Kasumi-1 (cell line): ENCODE results near the gene DTHD1.

Experiments used
- DNase-seq, 2 experiments: peaks; one replicate each; lab custom pipeline; 2025; lab: John Stamatoyannopoulos, UW

DTHD1 gene

DNA sequence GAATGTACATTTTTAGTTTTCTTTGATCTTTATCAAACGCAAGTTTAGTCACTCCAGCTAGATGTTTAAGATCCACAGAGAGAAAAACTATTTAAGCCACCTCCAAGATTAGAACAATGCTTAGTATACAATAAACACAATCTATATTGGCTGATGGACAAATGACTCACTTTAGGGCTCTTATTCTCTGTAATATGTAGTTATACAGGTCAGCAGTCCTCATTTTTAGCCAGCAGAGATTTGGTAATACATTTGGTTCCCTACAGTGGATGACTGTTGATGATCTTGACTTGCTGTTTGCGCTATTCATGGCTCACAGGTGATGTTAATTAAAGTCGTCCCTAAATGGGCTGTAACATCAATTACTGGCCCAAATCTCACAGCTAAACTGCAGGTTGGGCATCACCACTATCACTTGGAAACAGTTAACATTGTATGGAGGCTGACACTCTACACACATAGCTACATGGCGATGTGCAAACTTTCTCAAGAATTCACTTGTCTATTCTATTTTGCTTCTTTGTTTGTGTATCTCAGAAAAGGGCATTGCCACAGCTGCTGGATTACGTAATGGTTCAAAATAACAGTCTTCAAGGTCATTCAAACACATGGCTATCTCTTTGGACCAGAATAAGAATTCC, 11.8 kb upstream of the DTHD1 start:
- no peak for DNase-seq

- no peak for DNase-seq
Measured at GRCh38 chr4:36273276-36273675, 8.1 kb upstream of the DTHD1 start.

DNA sequence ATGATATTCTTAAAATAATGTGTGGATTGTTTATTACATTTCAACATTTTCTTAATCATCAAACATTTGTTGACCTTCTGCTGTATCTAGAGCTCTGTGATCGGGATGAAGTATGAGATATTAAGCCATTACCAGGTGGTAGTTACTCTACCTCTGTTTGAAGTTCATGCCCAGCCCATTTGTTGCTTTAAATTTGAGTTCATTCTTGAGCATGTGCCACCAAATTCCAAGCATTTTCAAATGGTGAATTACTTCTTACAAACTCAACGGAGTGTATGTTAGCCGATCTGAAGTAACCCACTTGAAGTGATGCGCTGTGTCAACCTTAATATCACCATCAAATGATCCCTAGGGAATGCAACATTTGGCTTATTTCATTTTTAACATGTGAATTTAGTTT, 7.3 kb upstream of the DTHD1 start:
- no peak for DNase-seq

GRCh38 chr4:36277533-36277932, 3.9 kb upstream of the DTHD1 start:
- no peak for DNase-seq

- DNase-seq, result no peak
Measured at GRCh38 chr4:36278789-36279188, 2.6 kb upstream of the DTHD1 start.

- no peak for DNase-seq
Measured at GRCh38 chr4:36280555-36280954, 861 bp upstream of the DTHD1 start.

DNA sequence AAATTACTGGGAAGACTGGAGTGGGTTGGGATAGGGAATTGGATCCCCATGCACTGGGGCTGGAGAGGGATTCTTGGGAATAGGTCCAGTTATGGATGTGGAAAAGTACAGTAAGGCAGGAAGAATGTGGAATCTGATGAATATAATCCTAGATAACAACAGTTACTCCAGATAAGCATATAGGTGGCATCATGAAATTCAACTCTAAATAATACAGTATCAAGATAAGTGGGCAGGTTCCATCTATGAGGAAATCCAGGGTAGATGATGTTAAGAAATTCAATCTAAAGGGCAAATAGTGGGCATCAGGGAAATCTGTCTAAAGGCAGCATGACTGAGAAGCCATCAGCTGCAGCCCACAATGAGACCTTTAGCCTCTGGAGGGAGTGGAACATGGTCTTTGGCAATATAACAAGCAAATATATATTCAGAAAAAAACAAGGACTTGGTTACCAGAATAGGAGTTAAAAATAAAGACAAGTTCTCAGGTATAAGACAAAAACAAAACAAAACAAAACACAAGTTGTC, 1.2 kb downstream of the DTHD1 start:
- DNase-seq, result no peak

DNA sequence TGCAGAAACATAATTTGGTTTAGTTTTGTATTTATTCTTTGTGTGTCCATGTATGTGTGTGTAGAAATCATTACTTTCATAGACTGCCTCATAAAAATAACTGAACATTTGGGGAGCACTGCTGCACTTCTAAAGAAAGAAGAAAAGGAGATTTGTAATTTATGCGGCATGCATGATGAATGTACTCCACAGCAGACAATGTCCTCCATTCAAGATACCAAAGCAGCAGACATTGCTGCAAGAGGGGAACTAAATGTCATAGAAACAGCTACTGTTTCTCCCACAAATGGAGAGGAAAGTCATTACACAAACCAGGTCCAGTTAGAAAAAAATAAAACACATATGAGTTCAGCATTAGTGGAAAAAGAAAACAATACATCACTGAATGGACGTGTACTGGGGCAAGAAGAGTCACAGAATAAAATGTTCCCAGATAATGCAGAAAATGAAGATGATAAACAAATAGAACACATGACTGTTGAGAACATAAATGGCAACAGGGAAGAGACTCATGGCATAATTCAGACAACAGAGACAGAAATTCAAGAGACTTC, 2.6 kb downstream of the DTHD1 start:
- DNase-seq, result no peak

DNA sequence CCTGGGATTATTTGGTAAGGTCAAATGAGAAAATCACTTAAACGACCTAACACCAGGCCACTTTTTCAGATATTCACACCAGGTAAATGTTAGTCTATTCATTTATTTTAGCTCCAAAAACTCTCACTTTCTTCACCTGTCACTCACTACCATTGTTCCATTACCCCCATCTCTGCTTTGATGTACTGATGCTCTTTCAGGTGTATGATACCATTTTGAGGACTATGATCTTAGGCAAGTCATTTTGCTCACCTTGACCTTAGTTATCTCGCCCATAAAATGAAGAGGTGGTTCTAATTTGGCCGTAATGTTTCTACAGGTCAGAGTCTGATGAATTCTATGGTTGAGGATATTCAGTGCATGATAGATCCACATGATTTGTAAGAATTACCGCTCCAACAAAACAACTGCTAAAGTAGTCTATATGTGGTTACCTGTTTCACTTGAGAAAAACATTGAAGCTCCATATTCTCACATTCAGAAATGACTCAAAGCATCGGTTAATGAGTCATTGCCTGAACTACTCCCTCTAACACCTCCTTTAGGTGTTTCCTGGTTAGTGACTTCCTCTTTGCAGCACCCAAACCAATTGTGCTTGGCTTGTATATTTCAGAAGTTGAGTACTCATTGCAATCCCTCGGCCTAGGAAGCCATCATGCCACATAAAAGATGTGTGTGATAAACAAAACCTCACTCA, 4.5 kb downstream of the DTHD1 start:
- peak; percentile 85 to 87 for DNase-seq

DNA sequence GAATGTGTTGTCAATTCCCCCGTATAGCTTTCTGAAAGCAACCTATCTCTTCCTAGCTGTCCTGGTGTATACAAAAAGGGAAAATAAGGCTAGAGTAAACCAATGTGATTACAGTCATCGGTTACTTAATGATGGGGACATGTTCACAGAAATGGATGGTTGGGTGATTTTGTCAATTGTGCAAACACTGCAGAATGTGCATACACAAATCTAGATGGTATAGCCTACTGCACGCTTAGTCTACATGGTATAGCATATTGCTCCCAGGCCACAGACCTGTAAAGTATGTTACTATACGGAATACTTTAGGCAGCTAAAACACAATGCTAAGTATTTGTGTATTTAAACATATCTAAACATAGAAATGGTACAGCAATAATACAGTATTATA, 5.1 kb downstream of the DTHD1 start:
- no peak for DNase-seq

DNA sequence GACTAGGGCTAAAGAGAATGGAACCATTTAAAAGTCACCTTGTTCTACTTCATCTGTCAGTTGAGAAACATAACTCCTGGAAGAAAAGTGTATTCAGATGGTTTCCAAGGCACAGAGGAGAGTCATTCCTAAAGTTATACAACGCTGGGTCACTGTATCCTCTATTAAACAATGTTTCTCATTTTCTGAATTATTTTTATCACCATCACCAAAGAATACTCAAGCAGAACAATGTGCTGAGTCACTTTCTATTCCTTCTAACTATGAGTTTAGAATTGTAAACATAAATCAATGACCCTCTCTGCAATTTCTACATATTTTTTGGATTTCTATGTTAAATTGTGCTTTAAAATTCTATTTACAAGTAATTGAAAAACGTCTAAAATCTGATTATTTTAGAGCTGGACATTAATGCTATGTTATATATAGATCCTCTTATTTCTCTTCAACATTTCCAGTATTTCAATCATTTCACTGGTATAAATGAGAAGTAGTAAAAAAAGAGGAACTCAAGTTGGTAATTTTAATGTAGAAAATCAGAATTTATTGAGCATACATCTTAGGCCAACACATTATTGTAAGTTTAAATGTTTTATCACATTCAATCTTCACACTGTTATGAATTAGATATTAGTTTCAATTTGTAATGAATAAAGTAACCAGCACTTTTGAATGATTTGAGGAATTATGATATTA, 7.5 kb downstream of the DTHD1 start:
- peak in 1 of 2 experiments; percentile 9 for DNase-seq

DNA sequence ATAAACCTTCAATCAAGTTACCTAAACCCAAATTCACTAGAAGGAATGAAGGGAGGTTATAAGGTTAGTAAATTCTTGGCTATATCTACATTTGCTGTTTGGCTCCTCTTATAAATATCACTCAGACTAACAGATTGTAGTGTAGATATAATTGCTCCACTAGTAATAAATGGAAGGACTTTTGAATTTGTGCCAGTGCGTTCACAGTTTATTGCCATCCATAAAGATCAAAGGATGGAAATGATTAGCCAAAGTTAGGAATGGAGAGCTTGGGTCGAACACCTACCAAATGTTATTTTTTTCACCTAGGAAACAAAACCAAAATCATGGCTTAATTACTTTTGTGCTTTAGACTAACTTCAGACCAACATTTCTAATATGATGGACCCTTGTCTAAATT, 9.2 kb downstream of the DTHD1 start:
- DNase-seq, result no peak

- DNase-seq, result no peak
Measured at GRCh38 chr4:36292556-36293188, 11.3 kb downstream of the DTHD1 start.

DNA sequence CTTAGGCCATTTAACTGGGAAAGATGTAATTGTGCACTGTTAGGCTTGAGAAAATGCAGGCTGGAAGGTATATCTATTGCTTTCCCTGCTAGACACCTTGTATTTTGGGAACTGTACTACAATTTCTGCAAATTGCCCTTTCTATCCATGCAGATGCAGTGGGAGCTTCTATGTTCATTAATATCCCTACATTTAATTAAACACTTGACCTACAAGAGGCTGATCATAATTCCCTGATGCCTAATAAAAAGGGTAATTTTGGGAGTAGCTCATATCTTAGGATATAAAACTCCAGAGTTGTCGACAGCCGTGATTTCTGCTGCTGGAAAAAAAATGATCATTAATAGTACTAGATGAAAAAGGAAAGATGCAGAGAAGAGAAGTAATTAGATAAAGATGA, 19.7 kb downstream of the DTHD1 start:
- DNase-seq, result no peak

- DNase-seq, result peak; percentile 88 to 95
Measured at GRCh38 chr4:36303426-36304137, 22.2 kb downstream of the DTHD1 start.

DNA sequence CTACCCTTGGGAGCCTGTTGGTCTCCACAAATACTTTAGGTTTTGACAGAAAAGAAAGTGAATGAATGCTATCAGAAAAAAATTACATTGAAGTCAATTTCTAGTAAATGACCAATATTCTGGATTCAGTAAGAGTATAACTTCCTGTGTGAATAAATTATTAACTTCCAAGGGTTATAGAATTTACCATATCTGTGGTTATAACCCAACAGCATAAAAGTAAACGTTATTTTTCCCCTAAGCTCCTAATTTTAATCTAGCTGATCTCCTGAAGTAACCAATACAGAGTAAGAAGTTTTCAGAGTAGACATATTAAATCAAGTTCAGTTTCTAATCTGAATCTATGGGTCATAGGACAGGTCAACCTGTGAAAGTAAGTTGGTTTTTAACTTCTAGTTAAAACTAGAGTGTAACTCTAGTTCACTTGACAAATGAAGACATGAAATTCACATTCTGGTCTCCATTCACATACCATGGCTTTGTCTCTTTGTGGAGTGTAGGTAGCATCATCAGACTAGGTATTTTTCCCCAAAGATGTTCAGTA, 22.8 kb downstream of the DTHD1 start:
- DNase-seq, result no peak

DNA sequence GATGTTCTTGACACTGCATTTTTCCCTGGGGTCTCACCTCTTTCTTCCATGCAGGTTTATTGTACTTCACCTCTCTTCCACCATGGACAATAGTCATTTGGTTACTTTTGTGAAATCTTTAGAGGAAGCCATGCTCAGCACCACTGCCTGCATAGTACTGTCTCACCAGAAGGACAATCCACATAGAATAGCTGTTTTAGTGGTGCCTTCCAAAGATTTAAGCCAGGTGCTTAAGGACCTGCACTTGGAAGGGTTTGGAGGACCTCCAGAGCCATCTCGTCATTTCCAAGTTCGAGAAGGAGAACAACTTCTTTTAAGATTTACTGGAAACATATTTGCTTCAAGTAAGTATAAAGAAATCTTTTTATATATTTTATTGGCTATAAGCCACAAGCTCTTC, 26.7 kb downstream of the DTHD1 start:
- no peak for DNase-seq

DNA sequence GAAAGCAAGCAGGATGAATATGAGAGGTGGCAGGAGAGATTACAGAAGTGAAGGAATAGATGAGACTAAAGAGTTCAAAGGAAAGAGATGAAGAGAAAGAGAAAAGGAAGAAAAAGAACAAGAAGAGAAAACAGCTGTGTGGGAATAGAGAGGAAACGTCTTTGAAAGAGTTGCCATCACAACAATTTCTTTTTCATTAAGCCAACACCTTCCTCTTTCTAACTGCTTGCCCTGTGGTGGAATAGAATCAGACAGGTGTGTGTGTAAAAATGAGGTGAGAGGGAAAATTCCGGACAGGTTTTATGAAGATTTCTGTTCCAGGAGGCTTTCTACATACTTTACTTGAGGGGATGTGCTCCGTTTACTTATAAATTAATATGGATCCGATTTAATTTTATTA, 28.8 kb downstream of the DTHD1 start:
- peak; percentile 40 to 49 for DNase-seq

- peak; percentile 98 for DNase-seq
Measured at GRCh38 chr4:36310793-36311192, 29.4 kb downstream of the DTHD1 start.

DNA sequence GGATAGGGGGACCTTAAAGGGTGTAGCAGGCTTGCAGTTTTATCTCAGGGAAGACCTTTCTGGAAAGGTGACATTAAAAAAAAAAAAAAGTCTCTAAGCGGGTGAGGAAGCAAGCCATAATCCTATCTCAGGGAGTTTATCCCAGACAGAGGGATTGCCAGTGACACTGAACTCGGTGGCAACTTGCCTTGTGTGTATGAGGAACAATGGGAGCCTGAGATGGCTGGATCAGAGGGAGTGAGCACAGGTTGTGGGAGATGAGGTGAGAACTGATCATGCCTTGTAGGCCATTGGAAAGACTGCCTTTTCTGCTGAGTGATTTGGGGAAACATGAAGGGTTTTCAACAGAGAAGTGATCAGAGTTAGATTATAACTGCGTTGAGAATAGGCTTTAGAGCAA, 31.1 kb downstream of the DTHD1 start:
- DNase-seq, result no peak

GRCh38 chr4:36313301-36313700, 31.9 kb downstream of the DTHD1 start:
- peak; percentile 29 to 35 for DNase-seq
